GM12864 (cell line): ENCODE results near the gene PRKAG2.

ENCODE experiments used
- DNase-seq: peaks from one replicate; pipeline ENCODE4 v3.0.0-alpha.2; 2011; ENCODE audit warnings: low read depth
- H3K4me3 ChIP-seq: 2 replicates; pipeline ENCODE4 v1.5.1; 2011; ENCODE audit warnings: mild to moderate bottlenecking, low read depth, low read length, control low read depth
- TF ChIP-seq, protein P1 (sequence below): IDR thresholded peaks from 2 replicates; pipeline ENCODE4 v1.5.1; 2011; ENCODE audit warnings: low read depth, mild to moderate bottlenecking, moderate library complexity, low read length, control low read depth, inconsistent platforms; ENCODE audit errors: missing control alignments

Gene PRKAG2

DNA sequence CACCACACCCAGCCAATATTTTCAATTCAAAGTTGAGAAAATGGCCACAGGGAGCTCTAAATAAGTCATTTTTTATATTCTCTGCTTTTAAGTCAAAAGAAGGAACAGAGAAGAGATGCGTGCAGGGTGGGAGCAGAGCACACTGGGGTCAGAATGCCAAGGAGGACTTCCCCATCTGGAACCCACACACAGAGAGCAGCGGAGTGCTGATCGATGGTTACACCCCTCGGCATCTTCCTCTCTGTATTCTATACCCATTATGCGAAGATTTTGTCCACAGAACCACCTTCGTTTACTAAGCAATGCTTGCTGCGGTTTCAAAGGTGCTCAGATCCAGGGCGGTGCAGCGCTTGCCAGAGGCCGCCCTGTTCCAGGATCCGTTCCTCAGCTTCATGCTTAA is 265.9 kb downstream of the PRKAG2 start:
- TF ChIP-seq, protein P1, sequence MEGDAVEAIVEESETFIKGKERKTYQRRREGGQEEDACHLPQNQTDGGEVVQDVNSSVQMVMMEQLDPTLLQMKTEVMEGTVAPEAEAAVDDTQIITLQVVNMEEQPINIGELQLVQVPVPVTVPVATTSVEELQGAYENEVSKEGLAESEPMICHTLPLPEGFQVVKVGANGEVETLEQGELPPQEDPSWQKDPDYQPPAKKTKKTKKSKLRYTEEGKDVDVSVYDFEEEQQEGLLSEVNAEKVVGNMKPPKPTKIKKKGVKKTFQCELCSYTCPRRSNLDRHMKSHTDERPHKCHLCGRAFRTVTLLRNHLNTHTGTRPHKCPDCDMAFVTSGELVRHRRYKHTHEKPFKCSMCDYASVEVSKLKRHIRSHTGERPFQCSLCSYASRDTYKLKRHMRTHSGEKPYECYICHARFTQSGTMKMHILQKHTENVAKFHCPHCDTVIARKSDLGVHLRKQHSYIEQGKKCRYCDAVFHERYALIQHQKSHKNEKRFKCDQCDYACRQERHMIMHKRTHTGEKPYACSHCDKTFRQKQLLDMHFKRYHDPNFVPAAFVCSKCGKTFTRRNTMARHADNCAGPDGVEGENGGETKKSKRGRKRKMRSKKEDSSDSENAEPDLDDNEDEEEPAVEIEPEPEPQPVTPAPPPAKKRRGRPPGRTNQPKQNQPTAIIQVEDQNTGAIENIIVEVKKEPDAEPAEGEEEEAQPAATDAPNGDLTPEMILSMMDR = no peak
- no peak overlapping the region for H3K4me3 ChIP-seq
- no peak for DNase-seq

GRCh38 chr7:151608031-151608551 is 268.8 kb downstream of the PRKAG2 start:
- H3K4me3 ChIP-seq = no peak overlapping the region
- DNase-seq = no peak
- TF ChIP-seq, protein P1 = no peak

DNA sequence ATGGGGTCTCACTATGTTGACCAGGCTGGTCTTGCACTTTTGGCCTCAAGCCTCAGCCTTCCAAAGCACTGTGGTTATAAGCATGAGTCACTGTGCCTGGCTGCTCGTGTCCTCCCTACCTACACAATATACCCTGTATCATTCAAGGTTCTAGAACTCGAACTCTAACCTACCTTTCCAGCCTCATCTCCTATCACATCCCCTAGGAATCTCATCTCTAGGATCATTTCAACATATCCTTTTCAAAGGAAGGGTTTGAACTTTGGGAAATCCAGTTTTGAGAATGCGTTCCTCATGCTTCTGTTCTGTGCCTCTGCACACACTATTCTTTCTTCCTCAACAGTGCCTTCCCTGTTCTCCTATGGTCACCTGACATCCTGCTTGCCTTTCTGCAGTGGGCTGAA is 269.4 kb downstream of the PRKAG2 start:
- no peak overlapping the region for H3K4me3 ChIP-seq
- TF ChIP-seq, protein P1 = no peak

GRCh38 chr7:151603951-151604350 is 273.0 kb downstream of the PRKAG2 start:
- TF ChIP-seq, protein P1 = no peak
- no peak for DNase-seq
- no peak overlapping the region for H3K4me3 ChIP-seq

More for the DNA sequence above, 269.4 kb downstream of the PRKAG2 start:
- no peak for DNase-seq

DNA sequence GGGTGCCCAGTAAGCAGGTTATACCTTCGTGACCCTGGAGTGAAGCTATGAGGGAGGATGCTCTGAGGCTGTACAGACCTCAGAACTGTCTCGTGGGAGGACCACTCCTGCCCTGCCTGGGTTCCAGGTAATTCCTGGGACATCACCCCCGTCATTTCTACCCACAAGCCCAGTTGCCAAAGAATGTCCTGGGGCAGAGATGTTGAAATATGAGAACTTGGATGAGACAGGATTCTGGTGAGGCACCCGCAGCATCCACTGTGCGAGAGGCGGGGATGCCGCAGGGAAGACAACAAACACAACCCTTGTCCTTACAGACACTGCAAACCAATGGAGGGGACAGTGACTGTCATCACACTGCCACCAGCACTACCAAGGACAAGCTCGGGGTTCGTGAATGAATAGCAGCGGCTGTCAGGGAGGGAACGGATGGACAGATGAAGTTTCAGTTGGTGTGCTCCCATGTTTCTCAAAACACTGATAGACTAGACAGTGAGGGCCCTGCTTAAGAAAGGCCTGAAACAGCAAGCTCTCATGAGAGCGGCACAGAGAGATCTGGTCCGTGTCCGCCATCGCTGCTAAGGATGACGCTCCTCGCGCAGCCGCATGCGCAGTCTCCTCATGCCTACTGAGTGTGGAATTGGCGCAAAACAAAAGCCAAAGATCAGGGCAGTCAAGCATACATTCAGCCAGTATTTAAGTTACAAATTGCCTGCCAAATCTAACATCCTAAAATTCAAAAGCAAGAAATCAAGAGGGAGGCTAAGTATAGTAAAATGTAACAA is 275.2 kb downstream of the PRKAG2 start:
- no peak for DNase-seq
- TF ChIP-seq, protein P1 = no peak
- no peak overlapping the region for H3K4me3 ChIP-seq

DNA sequence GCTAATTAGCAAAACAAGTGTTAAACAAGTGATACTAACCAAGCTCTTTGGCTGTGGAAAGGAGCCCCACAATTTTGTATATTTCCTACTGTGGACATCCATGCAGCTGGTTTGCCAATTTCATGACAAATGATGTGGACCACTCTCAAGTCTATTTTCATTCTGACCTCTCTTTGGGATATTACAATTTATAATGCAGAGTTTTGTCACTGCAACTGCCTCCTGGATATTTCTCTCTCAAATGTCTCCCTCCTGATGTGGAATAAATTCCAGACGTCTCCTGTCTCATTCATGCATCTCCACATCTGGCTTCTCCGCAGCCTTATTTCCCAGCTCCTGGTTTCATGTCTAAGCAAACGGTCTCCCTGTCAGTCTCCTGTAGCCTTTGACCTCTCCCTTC is 276.6 kb downstream of the PRKAG2 start:
- DNase-seq = no peak
- TF ChIP-seq, protein P1 = no peak
- H3K4me3 ChIP-seq = no peak overlapping the region
